DMS153 treated with DMSO at 0.1 percent for 48 hours (cell line): Measurements from ENCODE around the gene GLI3.

Experiments
- DNase-seq: peaks from one replicate; lab custom pipeline; 2025; ENCODE audit not compliant: unreplicated experiment; lab: John Stamatoyannopoulos, UW

Gene GLI3

DNA sequence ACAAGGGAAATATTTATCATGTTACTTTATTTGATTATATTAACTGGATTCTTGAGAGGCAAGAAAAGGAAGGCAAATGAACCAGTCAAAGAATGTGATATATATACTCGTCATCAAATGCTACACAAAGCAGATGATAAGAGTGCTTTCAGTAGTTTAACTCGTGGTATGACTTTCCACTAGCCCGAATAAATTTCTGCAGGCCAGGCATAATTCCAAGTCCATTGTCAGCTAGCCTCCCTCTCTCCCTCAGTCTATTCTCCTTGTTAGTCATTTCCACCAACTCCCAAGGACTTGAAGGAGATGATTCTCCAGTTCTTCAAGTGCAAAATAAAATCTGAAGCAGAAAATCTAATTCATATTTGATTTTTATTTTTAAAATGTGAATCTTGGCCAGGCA is 190.5 kb downstream of the GLI3 start:
- DNase-seq = no peak

DNA sequence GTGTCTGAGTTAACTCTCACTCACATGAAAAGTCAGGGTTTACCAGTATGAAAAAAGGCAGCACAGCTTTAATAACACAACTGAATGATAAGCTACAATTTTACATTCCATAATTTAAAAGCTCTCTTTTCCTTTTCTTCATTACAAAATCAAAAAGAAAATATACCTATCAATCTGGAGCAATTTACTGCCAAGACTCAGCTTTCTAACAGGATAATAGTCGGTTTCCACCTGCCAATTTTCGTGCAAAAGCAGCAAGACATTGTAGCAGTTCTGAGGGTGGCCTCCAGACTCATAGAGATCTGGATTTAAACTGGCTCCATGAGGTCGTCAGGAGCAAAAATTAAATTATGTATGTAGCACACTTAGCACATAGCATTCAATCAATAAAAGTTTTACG is 191.0 kb downstream of the GLI3 start:
- DNase-seq = no peak

DNA sequence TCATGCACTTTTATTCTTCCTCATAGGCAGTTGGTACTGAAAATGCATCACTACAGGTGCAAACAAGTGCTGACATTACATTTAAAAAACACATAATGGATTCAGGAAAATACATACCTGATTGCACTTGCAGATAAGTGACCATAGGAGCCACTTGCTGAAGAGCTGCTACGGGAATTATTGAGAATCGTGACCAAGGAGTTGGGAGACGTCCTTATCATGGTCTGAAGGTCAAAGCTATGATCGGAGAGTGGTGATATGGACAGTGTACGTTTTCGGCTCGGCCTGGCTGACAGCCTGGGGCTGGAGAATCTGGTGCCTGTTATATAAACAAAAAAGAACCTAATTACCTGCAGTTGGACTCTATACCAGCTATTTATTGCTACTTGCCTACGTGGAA is 197.1 kb downstream of the GLI3 start:
- DNase-seq = no peak

DNA sequence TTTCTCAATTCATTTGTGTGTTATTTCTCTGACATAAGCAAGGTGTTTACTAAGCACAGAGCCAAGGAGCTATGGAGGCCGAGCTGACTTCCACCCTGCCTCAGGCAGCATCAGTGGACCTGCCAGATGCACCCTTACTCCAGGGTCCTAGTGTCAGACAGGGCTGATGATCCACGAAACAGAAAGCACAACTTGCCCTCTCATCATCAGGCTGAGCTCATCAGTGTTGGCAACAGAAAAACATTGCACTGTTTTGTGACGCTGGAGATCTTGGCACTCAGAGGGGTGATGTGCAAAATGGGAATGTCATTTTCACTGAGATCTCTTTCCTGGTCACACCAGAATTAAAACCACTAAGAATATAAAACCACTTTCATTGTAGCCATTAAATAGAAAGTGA is 201.8 kb downstream of the GLI3 start:
- DNase-seq = no peak

DNA sequence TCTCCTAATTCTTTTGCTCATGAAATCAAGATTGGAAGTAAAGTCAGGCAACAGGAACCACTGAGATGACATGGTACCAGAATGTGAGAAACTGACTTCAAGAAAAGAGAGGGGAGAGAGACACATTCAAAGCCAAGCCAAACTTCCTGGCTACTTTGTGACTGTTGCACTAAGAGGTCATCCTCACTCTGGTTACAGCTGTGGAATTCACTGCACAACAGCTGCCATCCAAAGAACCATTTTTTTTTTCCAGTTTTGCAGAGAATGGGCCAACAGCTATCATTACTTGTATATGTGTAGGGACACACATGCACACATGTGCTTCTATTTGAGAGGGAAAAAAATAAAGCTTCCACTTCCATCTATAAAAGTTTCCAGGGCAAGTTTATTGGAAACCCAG is 203.5 kb downstream of the GLI3 start:
- DNase-seq = no peak

DNA sequence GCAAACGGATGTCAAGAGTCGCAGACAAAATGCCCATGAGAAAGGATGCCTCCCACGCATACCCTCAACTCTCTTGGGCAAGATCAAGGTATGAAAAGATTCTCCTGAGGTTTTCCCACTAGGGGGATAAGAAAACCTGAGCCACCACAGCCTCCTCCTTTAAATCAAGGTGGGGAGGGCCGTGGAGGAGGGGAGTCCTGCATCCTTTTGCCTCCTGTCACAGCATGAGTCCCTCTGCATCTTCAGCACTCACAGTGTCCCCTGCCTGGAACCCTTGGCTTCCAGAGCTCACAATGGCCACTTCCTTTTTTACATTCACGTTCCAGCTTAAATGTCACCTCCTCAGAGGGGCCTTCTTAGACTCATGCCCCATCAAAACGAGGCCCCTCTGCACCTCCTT is 207.6 kb downstream of the GLI3 start:
- DNase-seq = no peak

DNA sequence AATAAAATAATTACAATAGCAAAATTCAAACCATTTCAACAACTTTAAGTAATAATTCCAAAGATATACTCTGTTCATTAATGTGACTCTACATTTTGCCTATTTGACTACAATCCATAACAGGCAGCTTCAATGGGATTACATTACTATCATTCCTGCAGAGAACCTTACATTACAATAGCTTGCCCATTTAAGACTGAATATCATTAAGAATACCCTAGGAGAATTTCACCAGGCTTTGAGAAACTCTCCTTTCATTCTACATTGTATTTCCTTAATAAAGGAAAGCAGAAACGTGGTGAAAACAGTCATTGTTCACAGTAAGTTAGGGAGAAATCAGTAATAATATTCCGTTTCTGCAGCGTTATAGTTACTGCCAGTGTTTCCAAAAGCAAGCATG is 209.5 kb downstream of the GLI3 start:
- DNase-seq = no peak

DNA sequence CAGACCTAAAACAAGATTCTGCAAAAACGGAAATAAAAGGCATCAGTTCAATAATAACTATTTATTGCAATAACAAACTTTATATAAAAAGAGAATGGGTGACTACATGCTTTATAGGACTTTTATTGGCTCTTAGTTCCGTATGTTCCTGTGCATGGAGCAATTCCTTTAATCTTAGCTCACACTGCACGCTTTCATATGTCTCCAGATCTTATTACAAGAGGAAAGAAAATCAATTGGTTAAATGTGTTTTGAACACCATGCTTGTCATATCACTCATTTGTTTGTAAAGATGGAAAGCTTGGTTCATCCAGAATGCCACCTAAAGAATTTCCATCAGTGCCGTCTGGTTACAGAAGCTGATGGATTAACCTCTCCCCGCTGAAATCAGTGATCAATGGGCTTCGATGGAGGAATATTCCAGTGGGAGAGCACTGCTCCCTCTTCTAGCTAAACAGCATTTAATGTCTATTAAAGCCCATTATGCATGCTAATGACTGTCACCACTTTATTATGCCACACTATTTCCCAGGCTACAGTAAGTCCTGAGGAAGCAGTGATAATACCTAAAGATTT is 210.3 kb downstream of the GLI3 start:
- DNase-seq = no peak

DNA sequence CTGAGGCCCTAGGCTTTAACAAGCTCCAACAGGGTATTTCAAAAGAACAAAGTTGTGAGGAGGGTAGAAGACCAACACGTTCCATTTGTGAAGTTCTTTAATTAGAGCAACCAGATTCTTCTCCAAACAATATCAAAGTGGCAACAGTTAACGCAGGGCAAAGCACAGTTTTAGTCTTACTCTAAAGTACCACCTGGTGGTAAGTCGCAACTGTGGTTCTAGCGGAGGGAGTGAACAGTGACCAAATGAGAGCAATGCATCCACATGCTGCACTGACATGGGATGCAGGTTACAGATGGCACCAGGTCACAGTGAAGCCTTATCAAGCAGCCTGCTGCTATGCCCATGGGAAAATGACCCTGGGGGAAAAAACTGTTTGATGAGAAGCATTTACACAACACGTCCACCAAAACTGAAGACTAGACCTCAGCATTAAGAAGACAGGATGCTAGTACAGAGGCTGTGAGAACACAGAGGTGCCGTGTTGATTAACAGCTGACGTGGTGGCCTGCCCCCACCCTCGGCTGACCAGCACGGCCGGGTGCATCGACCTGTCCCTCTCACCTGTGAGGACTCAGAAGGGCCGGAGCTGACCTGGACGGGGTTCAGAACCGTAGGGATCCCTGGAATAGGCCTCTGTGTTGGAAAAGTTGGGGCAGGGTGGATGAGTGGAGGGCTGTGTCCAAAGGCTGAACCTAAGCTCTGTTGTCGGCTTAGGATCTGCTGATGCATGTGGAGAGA is 211.2 kb downstream of the GLI3 start:
- DNase-seq = no peak

DNA sequence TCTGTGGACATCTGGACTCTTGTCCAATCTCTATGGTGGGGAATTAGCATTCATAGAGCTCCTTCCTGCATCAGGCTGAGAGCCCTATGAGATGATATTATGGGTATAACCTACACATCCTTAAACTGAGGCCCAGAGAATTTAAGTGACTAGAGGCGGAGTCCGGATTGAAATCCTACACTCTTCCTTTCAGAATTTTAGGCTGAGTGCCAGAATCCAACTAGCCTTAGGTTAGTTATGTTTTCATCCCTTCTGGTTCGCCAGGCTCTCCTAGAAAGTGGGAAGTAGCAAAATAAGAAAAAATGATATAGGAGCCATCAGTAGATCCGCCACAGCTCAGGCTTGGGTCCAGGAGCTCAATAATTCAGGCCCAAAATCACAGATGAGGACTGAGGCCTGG is 212.5 kb downstream of the GLI3 start:
- DNase-seq = no peak

DNA sequence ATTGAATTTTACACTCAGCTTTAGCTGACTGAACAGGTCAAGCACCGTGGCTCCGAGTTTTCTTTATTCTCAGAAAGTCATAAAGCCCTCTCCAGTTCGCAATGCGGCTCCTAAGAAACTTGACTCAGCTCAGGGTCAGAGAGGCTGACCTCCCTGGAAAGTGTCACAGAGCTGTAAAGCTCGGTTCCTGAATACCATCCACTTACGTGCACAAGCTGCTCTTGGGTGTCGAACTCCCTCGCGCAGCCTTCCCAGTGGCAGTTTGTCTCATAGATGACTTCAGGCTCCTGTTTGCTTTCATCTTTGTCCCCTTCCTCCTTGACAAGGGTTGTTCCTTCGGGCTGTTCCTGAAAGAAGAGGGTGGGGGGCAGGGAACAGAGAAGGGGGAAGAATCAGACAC is 213.7 kb downstream of the GLI3 start:
- DNase-seq = no peak

DNA sequence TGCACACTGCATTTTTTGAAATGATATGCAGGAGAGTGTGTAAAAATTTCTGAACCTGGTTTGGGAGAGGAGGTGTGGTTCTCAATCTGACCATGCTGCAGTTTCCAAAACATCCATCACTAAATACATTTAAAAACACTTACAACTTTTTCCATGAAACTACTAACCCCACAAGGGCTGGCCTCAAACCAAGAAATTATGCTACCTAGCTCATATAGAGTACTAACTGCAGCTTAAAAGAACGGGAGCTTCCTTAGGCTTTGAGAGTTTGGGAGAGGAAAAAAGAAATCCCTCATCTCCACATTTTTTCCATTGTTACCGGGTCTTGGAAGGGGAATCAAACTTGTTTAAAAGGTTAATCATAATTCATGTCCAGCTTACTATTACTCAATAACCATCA is 214.2 kb downstream of the GLI3 start:
- DNase-seq = no peak

DNA sequence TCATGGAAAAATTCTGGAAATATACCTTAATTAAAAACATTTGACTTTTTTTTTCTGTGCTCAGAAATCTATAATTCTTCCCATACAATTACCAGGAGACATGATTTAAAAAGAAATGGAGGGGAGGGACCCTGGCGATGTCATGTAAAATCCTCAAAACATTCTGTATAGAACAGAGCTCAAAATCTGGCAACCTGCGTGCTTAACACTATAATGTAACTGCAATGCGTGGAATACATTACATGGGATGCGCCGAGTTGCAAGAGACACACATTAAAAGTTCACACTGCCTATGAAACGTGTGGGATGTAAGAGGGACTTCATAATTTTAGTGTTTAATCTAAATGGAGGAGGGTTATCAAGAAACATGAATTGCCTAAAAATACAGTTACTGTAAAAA is 215.0 kb downstream of the GLI3 start:
- no peak for DNase-seq

DNA sequence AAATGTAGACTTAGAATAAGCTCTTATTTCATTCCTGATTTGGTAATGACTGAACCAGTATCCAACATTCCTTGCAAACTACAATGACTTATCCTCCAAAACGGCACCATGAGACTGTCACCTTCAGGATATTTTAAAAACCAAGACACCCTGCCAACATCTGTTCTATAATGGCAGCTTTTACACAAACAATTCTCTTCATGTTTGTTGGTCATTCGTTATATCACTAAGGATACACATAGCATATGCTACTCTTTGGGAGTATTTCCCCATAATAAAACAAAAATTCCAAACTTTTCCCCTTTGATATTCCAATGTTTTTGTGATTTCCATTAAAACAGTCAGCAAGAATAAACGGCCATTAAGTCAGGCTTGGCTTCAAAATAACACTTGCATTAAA is 215.4 kb downstream of the GLI3 start:
- DNase-seq = no peak

DNA sequence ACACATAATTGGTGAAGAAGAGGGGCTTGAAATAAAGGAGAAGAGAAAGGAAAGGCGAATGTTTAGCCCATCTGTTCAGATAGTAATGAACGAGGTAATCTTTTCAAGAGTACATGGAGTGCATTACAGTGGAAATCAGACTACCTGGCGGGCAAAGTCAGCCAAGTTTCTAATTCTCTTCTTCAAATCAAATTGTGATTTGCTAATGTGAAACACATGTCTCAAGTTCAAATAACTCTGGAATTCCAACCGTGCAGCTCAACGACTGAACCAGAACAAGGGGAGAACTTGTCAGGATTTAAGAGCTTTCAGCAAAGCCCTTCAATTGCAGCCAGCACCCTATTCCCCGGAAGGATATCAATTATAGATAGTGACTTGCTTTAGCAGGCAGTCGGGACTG is 216.9 kb downstream of the GLI3 start:
- DNase-seq = no peak

DNA sequence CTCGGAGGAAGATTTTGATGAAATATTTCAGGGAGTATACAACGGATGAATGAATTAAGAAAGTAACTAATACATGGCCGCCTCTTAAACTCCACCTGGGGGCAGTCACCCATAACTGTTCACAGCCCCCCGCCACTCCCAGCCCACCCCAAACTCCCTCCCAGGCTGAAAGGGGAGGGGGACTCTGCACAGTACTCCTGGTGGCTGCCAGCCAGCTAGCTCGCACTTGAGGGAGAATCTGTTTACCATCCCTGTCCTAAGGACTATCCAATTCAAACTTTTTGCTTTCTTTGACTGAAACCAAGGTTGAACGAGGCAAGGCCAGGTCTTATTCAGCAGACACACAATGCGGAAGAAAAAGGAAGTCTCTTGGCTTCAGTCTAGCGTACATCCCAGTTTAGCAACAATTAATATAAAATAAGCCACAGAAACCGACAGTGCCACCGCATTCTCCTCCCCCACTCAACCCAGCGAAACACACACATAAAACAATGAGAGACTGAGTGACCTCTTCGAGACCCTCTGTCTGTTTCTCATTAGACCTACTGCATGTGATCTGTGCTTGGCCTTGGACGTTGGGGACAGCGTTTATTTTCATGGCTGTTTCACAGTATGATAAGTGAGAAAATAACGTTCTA is 219.5 kb downstream of the GLI3 start:
- DNase-seq = no peak

DNA sequence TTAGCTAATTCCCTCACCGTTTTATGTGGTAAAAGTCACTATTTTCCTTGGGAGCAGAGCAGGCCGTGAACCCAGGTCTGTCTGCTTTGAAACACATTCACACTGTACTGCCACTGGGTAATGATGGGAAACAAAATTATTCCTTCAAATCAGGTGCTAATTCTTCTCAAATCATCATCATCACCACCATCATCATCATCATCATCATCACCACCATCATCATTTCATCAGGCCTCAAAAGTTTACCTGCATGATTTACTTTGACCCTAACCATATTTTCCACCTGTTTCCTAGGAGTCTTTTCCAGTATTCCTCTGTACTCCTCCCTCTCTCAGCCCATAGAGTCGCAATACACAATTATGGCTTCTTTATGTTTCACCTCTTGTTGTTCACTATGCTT is 220.5 kb downstream of the GLI3 start:
- DNase-seq = no peak

DNA sequence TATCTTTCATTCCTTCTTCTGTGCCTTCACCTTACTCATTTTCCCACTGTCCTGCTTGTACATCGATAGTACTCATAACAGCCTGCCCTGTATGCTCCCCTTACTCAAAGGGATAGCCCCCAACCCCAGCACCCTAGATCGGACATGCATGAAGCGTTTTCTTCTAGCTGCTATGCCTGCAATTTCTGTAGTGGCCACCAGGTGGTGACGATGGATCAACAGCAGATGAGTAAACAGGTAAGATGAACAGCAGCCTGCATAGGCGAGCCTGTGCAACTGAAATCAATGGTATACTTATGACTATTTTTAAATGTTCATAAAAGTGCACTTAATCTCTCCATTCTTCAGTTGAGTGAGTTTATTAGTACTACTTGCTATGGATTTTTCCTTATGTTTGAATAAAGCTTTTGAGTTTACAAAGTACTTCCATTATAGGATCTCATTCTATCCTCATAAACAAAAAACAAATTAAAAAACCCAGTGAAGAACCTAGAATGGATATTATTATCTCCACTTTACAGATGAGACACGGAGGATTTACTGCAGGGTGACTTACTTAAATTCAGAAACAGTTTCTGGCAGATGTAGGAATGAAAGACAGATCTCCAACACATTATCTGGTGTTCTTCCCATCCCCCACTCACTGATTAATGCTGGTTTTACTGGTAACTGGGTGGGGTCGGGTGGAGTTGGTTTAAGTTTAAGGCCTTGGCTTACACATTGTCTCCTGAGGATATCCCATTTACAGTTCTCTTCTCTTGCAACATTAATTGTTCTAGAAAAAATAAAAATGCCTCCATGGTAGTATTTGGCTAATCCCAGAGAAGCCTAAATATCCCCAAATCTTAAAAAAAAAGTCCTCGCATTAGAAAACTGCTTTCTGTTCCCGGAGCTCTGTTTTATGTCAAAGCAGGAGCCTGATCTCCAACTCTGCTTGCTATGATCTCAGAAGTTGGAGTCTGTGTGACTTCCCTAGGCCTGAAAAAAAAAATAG is 222.1 kb downstream of the GLI3 start:
- DNase-seq = no peak

DNA sequence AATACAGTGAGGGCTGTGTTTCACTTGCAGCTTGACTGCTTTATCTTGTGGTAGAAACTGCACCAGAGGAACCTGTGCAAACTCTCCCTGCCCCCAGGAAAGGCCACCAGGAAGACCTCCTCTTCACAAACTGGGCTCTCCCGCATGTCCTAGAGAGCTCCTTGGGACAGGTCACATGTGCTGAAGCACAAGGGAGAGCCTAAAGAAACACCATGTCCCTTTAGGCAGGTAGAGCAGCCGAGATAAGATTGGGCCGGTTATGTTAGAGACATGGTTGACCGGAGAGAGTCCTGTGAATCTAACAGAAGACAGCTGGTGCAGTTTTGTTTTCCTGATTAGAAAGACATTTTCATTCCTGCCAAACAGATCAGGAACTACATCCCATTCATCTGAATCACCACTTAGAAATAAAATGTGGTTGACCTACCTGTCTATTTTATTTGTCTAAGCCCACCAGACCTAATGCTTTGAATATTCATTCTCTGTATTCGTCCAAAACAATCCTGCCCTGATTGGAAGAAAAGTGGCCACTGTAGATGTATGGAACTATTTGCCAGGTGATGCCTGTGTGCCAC is 224.1 kb downstream of the GLI3 start:
- DNase-seq = no peak

DNA sequence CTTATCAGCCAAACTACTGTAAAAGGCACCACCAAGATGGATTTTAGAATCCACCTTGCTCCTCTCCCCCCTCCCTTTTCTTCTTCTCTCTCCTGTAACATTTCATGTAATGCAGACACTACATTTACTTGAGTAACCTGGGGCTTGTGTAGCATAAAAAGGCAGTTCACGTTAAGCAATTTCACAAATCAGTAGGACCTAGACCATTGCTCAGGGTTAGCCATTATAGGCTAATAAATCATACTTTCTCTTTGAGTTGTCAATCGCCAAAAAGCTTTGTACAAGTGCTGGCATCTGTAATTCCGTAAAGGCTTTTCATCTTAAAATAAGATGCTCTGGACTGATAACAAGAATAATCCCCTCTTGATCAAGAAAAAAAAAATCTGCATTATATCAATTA is 224.7 kb downstream of the GLI3 start:
- no peak for DNase-seq

DNA sequence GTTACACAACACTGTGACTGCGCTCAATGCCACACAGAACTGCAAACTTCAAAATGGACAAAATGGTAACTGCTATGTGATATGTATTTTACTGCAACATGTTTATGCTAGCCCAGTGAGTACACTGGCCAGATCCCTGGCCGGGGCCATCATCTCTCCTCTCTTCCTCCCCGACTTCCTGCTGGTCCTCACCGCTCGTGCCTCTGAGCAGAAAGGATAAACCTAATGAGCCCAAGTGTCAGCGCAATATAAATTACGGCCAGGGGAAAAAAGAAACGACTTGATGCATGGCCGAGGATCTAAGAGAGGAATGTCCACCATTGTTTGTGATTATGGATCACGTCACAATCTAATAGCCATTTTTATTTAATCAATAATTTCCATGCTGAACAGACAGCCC is 225.2 kb downstream of the GLI3 start:
- DNase-seq = no peak
